ENCODE measurements around the gene ANKRD36. TPM values are rescaled to one million over a fixed set of nuclear protein-coding genes. Genes with fewer than 3 reads are reported as not detected.

Gene ANKRD36
- total RNA-seq, 2 experiments from 2014 or later, result 14.6 to 16.8 TPM

Other genes with a start within 250 kb of the ANKRD36 start
- 1 to 10 TPM; 5.9 to 8.3 TPM for gene SEMA4C, start 243.1 kb upstream of the ANKRD36 start, total RNA-seq
- under 1 TPM; 0.28 to 0.47 TPM for gene FAM178B, start 126.6 kb upstream of the ANKRD36 start, total RNA-seq
- gene FAHD2B, start 18.3 kb upstream of the ANKRD36 start, total RNA-seq, result 10 to 100 TPM; 19.3 to 20.5 TPM